GM12874 (cell line): Measurements from ENCODE around the gene RGPD3.
"Not testable (repeated sequence)": the region's sequence is repeated elsewhere in the genome, so short reads cannot be mapped to it uniquely, and the experiment has no call there.

Experiments used
- TF ChIP-seq, protein P1 (sequence below): IDR thresholded peaks from 2 replicates; pipeline ENCODE4 v1.5.1; 2011; ENCODE audit warnings: low read depth, mild to moderate bottlenecking, control low read depth, low read length, moderate library complexity; ENCODE audit not compliant: insufficient read depth

The RGPD3 gene

DNA sequence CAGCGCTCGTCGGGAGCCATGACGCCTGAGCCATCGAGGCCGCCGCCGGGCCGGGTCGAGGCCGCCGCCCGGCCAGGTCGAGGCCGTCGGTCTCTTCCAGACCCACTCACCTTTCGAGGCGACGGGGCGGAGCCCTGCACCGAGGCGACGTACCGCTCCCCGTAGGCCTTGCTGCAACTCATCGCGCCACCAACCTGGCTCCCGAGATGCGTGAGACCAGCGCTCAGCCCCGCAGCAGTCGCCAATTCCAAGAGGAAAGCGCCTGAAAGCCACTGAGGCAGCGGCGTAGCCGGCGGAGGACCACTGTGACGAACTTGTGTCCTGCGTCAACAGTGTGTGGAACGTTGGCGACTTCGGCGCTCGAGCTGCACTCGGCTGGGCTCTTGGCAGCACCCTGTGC, at the start of gene RGPD3:
Gene RGPD3, minus strand, starts transcription at position 307 of the 400 bp plus-strand sequence. Its CDS starts 125 bp downstream, at position 182.
- TF ChIP-seq, protein P1, sequence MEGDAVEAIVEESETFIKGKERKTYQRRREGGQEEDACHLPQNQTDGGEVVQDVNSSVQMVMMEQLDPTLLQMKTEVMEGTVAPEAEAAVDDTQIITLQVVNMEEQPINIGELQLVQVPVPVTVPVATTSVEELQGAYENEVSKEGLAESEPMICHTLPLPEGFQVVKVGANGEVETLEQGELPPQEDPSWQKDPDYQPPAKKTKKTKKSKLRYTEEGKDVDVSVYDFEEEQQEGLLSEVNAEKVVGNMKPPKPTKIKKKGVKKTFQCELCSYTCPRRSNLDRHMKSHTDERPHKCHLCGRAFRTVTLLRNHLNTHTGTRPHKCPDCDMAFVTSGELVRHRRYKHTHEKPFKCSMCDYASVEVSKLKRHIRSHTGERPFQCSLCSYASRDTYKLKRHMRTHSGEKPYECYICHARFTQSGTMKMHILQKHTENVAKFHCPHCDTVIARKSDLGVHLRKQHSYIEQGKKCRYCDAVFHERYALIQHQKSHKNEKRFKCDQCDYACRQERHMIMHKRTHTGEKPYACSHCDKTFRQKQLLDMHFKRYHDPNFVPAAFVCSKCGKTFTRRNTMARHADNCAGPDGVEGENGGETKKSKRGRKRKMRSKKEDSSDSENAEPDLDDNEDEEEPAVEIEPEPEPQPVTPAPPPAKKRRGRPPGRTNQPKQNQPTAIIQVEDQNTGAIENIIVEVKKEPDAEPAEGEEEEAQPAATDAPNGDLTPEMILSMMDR, result not testable (repeated sequence)

DNA sequence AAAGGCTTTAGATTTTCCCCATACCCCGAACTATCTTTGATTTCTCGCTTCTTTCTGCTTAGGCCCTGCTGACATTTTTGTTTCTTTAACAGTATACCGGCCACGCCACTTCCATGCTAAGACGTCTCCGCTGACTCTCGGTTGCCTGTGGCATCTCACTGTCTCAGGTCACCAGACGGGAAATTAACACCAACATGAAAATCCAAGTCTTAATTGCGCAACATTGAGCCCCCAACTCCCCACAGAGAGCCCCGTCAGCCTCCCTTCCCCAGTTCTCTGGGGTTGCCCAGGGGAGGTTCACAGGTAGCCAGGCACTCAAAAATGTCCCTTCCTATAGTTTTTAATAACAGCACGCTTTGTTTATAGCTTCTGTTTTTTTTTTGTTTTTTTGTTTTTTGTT, 49.1 kb upstream of the RGPD3 start:
- TF ChIP-seq, protein P1, result no peak

DNA sequence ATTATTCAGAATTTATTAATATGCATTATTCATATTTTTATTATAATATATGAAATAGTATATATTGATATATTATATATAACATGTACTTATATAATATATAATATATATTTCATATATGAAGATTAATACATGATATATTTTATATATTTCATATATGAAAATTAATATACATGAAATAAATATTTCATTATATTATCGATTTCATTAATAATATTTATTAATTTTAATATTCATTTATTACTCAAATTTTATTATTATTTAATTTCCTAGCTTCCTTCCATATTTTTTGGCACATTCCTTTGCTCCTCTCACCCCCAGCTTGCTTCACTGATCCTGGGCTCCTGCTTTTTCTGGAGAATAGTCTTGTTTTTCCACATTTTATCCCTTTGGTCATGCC, 48.7 kb upstream of the RGPD3 start:
- TF ChIP-seq, protein P1, result no peak

DNA sequence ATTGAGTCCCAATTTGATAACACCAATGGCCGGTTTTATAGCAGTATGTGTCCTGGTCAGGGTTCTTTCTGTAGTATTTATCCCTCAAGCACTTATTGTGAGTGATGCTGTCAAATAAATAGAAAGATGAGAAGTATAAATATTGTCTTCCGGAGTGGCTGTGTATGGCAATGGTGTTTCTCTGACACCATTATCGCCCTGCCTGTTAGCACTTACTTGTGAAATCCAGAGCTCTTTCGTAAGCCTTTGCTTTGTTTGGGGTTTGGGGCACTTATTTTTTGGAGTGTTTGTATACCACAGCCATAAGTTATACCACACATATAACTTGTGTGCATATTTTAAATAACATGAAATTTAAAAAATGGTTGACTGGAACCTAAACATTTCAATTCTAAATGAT, 48.2 kb upstream of the RGPD3 start:
- TF ChIP-seq, protein P1, result no peak

DNA sequence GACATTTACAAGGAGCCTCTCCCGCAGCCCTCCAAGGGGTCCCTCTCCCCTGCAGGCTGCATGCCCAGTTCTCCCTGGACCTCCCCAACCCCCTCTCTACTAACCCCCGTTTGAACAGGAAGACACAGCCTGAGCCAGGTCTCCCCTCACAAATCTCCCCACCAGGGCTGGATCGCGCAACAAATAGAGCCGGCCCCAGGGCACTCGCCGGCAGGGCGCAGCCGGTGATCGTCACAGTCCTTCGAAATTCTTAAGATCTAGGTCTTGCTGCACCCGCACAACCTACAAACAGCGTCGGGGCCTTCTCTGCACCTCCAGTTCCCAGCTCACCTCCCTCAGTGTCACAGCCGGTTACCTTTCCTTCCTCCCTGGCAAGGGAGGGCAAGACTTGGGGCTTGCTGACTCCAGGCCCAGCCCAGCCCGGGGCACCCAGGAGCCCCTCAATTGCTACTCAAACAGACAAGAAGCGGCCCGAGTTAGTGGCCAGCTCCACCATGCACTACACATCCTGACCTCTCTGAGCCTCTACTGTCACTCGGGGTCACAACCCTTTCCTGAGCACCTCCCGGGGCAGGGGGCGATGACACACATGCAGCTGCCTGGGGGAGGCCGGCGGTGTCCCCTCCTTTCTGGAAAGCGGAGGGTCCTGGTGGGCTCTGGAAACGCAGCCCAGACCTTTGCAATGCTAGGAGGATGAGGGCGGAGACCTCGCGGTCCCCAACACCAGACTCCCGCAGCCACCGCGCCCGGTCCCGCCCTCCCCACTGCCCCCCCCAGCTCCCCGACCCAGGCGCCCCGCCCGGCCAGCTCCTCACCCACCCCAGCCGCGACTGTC, 18.6 kb upstream of the RGPD3 start, which contains the start of gene CD8B2:
Gene CD8B2, plus strand, starts transcription at position 814 of the 835 bp plus-strand sequence. CDS start 63 bp downstream, outside the sequence.
- TF ChIP-seq, protein P1, result not testable (repeated sequence)

DNA sequence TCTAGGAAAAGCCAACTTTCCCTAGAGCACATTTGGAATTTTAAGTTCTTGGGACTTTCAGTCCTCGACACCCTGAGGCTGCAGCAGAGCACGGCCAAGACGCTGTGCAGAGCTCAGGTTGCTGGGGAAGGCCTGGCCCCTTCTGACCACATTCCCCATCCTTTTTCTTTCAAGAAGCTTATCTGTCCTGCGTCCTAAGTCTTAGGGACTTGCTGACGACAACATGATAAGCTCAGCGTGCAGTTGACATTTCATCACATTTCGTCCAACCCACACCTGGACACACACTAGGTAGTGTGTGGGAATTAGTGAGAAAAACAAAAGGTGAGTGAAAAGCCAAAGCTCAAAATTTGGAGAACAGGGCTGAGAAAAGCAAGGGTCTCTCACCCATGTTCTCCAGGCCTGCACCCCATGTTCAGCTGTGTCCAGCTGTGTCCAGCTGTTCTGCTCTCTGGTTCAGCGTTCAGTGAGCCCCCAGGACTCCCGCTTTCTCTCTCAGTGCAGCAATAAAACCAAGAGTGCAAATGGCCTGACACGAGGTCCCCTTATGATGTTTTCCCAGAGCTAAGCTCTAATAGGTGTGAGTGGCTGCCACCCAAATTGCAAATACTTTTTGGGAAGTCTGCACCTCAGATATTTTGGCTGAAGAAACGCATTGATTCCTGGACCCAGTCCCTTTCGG, 101.9 kb downstream of the RGPD3 start:
- TF ChIP-seq, protein P1, result no peak

DNA sequence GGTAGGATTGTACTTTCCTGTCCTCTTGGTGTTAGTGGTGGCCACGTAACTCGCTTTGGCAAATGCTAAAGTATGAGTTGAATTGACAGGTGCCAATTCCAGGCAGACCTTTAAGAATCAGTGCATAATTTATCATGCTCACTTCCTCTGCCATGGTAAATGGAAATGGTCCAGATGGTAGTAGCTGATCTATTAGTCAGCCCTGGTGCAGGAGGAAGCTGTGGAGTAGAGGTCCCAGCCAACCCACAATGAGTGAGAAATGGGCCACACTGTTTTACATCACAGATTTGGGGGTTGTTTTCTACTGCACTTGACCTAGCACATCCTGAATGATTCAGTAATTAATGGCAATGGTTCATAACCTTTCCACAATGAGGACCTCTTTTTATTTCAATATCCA, 104.4 kb downstream of the RGPD3 start:
- TF ChIP-seq, protein P1, result no peak
